ENCODE measurements around the gene DPP6.

Gene DPP6

GRCh38 chr7:154832557-154833138 is 780.5 kb downstream of the DPP6 start:
- no peak for DNase-seq (ENCODE audit: low read depth)

- DNase-seq (ENCODE audit: low read depth): no peak
Measured at GRCh38 chr7:154836021-154836448, 783.8 kb downstream of the DPP6 start.

GRCh38 chr7:154837087-154837486 is 784.9 kb downstream of the DPP6 start:
- no peak for DNase-seq (ENCODE audit: low read depth)

DNA sequence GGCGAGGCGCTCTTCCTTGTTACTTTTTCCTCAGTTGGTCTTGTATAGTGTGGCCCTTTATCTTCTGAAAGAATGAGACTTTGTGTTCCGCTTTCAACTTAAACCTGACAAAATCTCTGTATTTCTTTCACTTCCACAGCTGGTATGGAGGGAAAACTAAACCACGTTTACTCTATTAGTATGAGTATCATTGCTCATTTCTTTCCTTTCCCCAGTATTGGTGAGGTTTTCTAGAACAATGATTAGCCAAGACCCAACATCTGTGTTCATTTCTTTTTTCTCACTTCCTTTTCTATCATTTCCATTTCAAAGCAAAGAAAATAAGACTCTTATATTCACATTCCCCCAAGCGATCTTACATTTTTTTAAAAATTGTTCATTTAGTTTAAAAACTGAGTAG is 785.4 kb downstream of the DPP6 start:
- no peak for DNase-seq (ENCODE audit: low read depth)

DNA sequence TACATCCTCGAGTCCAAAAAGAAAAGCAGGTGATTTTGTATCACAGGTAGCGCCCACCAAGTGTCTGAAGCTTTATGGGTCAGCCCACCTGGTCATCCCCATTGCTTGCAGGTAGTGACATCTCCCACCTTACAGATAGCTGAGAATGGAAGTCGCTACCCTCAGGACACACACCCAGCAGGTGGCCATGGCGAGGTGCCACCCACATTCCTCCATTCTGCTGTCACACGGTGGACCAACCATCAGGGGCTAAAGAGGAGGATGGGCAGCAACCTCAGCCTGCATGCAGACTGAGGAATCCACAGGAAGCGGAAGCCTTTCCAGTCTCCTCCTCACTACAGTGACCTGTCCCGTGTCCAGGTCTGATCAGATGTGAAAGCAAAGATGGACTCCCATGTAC is 787.9 kb downstream of the DPP6 start:
- DNase-seq (ENCODE audit: low read depth): no peak

- DNase-seq (ENCODE audit: low read depth): no peak
Measured at GRCh38 chr7:154841731-154842331, 789.6 kb downstream of the DPP6 start.

DNA sequence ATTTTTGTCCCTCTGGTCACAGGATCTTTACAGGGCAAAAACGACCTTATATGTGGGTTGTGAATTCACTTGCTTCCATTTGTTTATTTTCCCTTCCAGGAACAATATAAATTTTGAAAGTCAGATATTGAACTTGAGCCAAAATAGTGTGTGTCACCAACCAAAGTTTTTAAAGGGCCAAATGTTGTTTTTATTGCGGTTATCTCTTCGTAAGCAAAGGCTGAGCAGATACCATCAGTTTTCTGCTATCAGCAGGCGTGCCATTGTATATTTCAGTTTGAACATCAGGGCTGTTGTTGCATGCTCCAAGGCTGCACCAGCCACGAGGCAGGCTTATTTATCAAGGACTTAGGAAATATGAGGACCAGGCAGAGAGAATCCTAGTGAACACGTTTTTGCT is 790.4 kb downstream of the DPP6 start:
- no peak for DNase-seq (ENCODE audit: low read depth)

DNA sequence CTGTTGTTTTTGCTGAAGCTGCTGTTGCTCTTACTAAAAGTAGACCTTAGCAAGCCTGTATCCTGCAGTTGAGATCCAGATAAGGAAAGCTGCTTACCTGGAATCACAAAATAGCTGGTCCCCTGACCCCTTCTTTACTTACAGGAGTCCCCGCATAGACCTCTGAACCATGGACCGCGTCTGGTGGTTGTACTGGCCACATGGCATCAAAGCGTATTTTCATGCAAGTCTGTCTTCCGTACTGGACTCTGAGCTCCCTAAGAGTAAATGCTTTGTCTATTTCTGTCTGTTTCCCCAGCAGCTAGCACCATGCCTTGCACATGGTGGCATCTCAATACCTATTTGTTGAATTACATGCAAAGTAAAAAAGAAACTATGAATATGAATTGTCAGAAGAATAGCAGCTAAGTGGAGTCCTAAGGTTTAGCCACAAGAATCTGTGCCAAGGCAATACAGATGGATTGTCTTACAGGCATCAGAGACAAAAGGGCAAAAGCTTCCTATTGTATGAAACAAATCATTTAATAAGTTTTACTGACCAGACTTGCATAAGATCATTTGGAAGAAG is 791.6 kb downstream of the DPP6 start:
- DNase-seq (ENCODE audit: low read depth): no peak

- no peak for DNase-seq (ENCODE audit: low read depth)
Measured at GRCh38 chr7:154844499-154844898, 792.3 kb downstream of the DPP6 start.

DNA sequence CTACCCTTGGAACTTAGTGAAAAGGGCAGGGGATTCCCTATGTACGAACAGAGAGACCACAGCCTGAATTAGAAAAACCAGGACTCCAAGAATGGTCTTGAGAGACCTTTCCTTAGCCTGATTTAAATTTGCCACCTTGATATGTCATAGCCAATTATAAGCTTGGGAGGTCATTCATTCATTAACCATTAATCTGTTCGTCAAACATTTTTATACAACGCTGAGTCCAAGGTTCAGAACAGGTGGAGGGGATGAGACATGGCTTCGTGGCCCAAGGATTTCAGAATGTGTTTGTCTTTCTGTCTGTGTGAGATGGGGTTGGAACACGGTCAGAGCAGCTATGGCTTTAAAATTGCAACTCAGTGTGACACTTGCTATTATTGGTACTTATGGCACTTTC is 792.8 kb downstream of the DPP6 start:
- DNase-seq (ENCODE audit: low read depth): no peak

DNA sequence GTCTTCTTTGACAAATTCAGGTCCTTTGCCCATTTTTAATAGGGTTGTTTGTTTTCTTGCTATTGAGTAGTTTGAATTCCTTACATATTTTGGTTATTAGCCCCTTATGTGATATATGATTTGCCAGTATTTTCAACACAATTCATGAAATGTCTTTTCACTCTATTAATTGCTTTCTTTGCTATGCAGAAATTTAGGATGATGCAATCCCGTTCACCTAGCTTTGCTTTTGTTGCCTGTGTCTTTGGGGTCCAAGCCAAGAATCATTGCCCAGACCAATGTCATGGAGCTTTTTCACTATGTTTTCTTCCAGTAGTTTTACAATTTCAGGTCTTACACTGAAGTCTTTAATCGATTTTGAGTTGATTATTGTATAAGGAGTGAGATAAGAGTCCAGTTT is 796.3 kb downstream of the DPP6 start:
- DNase-seq (ENCODE audit: low read depth): no peak

- DNase-seq (ENCODE audit: low read depth): no peak
Measured at GRCh38 chr7:154852205-154852604, 800.0 kb downstream of the DPP6 start.

DNA sequence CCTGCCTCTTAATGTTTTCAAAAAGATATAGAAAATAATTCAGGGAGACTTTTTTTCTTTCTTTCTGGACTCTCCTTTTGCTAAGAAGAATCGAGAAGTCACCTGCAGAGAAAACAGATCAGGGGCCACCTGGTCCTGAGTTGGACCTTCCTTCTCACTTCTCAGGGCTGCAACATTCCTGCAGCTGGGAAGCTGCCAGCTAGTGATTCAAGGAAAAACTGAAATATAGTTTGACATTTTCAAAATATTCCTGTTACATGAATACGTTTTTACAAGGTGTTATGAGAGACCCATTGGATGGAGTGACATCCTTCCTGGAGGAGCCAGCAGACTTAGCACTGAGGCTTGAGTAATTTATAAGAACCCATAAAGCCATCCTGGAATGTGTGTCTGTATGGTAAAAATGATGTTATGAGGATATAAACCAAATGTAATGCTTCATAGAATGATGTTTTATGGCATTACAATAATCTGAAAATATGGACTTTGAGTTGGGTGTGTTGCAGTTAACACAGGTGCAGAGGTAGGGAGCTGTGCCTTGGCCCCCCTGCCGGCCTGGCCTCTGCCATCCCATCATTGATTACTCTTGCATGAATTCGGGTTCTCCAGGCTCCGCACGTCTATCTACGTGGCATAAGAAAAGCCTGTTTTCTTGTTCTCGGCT is 801.0 kb downstream of the DPP6 start:
- DNase-seq (ENCODE audit: low read depth): no peak

DNA sequence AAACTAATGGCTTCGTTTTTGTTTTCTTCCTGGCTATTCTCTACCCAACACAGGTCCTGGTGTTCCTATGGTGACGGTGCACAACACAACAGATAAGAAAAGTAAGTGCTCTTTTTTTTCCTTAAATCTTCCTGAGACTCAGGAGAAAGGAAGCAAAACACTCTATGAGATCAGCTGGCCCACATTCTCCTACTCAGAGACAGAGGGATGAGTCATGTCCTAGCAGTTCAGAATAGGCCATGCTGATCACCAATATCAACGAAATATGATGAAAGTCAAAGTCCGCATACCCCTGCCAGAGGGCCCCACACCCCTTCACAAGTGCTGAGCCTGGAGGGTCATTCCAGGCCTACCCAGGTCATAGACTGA is 801.5 kb downstream of the DPP6 start:
- no peak for DNase-seq (ENCODE audit: low read depth)

DNA sequence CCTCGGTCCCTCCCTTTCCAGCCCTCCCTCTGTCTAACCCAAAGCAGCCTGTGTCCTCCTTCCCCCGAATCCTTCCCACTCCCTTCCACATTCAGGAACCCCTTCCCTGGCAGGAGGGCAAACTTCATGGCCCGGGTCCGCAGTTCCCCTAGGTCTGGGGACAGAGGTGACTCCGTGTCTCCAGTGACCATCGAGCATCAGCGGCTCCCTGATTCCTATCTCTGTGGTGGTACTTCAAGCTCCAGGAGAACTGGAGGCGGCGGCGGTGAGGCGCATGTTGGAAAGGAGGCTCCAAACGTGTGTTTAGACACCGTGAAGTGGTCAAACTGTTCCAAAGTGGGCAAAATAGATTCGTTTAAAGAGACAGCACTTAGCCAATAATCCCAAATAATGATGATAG is 802.6 kb downstream of the DPP6 start:
- DNase-seq (ENCODE audit: low read depth): no peak

GRCh38 chr7:154855366-154855765 is 803.2 kb downstream of the DPP6 start:
- no peak for DNase-seq (ENCODE audit: low read depth)

- DNase-seq (ENCODE audit: low read depth): no peak
Measured at GRCh38 chr7:154856733-154857132, 804.5 kb downstream of the DPP6 start.

GRCh38 chr7:154857240-154857639 is 805.0 kb downstream of the DPP6 start:
- no peak for DNase-seq (ENCODE audit: low read depth)

DNA sequence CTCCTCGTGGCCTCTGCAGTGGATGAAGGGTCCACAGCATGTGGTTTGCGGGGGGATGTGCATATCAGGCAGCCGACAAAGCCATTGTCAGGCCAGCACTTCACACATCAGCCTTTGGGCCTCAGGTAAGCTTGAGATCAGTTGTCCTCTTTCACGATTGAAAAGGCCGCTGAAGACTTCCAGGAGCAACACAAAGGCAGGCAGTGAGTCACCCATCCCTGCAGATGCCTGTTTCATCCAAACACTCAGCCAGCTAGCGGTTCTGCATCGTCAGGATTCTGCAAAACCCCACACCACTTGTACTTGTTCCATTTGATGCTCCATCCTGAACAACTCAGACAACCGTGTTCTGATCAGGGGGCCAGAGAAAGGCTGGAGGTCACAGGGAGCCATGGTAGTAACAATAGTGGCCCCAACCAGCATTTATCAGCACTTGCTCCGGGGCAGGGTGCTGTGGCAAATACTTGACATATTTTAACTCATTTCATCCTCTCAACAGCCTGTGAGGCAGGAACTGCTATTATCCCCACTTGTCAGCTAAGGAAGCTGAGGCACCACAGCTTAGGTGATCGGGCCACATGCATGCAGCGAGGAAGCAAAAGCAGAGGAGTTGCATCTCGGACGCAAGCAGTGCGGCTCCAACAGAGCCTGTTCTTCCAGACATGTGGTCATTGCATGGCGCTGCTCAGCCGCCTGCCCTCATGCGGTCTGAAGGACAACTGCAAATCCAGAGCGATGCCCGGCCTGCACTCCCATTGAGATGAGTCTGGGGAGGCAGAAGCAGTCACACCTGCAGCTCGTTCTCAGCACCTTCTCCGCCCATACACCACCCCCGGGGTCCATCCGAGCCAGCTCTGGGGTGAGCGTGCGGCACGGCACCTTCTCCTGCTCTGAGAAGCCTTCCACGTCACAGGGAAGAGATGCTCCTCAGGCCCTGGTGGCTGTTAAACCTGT is 805.8 kb downstream of the DPP6 start:
- no peak for DNase-seq (ENCODE audit: low read depth)

DNA sequence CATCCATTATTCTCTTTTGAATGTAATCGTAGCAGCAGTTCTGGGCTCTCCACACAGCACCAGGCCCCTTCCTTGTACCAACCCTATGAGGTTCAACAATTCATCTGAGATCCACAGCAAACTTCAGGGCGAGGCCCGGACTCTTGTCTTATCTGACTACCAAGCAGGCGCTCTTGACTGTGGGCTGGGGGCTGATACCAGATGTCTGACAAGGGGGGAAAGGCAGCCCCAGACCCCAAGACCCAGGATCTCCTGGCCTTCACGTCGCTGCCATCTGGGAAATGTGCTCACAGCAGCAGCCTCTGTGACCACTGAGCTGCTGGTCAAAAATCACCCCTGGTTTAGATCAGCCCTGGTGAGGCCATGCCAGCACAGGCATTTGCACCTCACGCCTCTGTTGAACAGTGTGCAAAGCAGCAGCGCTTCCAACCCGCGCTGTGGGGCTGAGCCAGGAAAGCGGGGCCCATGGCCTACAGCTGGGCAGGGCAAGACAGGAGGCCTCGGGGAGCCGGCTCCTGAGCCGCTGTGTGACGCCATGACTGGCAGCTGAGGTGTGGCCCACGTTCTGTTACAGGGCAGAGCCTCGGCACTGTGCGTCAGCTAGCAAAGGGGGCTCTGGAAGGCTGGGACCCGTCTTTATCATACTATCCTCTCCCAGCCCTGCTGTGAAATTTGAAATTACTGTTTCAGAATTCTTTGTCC is 806.8 kb downstream of the DPP6 start:
- DNase-seq (ENCODE audit: low read depth): no peak

DNA sequence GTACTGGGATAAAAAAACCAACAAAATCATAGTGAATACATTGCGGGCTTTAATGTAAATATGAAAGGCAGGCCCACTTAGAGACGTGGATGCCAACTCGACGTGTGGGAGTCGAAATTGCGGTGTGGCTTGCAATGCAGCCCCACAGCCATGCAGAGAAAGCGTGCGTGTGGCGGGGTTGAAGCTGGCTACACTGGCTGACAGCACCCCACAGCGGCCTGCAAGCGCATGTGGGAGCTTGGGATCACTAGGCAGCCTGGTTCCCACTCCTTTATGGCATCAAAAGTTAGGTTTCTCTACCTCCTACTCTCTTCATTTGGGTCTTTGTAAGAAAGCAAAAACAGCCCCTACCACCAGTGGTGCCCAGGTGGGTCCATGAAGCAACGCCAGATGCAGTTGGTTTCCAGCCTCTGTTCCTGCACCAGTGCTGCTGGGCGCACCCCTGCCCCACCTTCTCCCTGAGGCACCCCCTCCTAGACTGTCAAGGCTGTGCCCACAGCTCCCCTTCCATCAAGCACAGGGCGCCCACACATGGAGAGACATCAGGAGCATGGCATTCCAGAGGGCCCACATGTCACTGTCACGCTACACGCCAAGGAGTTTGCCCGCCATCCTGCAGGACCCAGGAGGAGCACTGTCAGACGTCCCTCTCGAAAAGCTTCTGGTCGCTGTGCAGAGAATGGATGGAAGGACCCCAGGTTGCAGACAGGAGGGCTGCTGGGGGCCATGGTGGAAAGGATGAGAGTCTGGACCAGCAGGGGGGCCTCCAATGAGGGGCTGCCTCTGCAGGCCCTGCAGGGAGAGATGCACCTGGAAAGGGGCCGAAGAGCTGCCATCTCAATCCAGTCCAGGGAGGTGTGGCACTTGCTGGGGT is 807.8 kb downstream of the DPP6 start:
- DNase-seq (ENCODE audit: low read depth): no peak

All from stimulated activated CD8-positive, alpha-beta memory T cell treated with anti-CD3 and anti-CD28 coated beads, Interleukin-12 subunit alpha, Interleukin-12 subunit beta, amount 100 ng/mL, for 1 hour (primary cell).